HG03432 (cell line): Measurements from ENCODE around the gene KCNH8.
A peak's percentile ranks its signal among the peaks of the same experiment; 100 is the strongest.
"Not testable (repeated sequence)": the region's sequence is repeated elsewhere in the genome, so short reads cannot be mapped to it uniquely, and the experiment has no call there.

ENCODE experiments used
- ATAC-seq: cut with Tn5 transposase; IDR thresholded peaks from one replicate; pipeline ENCODE4 v1.9.1; 2021; ENCODE audit warnings: mild to moderate bottlenecking, moderate library complexity; ENCODE audit not compliant: unreplicated experiment

KCNH8 gene

DNA sequence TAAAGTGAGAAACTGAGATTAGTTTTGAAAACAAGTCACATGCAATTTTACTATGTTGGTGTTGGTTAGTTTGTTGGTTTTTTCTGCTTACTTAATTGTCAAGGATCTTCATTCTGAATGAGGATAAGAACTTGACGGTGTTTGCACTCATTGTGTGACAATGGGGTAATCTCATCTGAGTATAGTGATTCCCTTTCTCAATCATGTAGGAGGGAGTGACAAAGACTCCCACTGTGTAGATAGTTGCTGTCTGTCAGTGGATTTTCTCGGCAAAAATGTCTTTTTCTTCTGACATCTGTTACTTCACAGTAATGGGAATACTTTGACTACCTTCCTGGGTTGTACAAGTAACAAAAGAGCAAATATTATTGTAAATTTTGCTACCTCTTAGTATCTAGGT lies 23.5 kb downstream of the KCNH8 start:
- ATAC-seq, result no peak

DNA sequence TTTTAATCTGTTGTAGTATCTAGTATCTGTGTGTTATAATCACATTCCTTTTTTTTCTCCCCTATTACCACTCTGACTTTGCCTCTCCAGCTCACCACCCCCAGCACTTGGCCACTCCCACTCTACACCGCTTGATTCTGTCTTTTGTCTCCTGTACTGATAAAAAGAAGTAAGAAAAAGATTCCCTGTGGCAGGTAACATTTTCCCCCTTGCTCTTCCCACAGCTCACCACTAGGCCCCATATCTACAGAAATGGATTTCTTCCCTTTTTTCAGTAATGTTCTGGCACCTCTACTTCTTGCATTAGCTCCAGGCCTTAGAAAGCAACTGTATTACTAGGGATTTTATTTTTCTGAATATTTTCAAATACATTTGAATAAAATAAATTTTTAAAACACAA lies 25.6 kb downstream of the KCNH8 start:
- no peak for ATAC-seq

DNA sequence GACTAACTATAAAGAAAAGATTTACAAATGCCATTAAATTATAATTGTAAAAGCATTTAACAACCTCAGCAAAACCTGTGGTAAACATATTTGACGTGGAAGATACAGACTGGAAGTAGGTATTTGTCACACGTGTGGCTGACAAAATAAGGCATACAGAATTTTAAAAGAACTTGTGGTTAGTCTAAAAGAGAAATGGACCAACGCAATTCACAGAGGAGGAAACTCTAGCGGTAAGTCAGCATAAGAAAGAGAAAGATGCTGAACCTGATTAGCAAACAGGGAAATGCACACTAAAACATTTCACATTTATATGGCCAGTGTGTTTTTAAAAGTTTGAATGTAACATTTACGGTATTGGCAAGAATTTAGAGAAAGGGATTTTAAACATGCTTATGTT lies 35.3 kb downstream of the KCNH8 start:
- ATAC-seq, result no peak

DNA sequence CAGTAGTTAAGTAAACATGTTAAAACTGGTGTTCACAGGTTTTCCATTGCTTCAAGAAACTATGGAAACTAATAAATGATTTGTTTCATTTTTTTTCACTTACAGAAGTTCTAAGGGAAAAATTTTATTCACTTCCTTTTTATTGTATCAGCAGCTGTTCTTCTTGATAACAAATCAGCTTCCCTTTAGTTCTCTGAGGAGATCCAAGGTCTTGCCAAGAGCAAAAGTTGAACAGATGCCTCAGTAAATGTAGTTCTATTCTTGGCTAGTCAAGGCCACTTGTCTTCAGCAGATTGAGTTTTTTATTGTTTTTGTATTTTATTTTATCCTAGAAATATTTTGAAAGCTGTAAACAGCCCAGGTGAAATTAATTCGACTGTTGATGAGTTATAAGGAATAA lies 41.8 kb downstream of the KCNH8 start:
- no peak for ATAC-seq

DNA sequence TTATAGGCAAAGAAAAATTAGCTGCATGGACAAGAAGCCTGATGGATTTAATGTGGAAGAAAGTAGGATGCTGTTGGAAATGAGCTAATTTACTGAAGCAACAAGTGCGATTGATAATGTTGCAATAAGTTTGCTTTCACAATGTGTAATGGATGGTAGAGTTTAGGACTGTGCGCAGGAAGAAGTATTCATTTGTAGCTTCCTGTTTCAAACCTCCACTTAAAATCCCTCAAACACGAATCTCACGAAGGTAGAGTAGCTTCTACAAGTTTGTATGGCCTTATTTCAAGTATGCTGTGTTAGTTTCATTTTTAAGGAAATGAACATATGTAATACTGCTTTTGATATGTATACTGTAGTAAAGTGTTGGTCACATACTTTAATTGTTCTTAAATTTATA lies 42.3 kb downstream of the KCNH8 start:
- peak; percentile 85 for ATAC-seq

DNA sequence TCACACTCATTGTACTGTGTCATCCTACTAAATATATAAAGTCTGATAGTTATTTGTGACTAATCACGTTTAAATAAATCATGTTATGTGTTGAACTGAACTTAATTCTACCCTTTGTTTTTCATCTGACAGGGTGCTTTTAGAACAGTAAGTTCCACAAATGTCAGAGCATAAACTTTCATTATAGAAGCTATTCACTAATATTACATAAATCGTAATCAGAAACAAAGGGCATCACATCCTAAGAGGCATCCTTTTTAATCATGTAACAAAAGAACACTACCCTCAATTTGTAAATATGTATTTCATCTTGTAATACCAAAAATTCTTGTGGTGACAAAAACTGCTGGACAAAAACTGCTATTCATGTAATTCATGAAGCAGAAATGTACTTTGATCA lies 50.8 kb downstream of the KCNH8 start:
- ATAC-seq, result no peak

DNA sequence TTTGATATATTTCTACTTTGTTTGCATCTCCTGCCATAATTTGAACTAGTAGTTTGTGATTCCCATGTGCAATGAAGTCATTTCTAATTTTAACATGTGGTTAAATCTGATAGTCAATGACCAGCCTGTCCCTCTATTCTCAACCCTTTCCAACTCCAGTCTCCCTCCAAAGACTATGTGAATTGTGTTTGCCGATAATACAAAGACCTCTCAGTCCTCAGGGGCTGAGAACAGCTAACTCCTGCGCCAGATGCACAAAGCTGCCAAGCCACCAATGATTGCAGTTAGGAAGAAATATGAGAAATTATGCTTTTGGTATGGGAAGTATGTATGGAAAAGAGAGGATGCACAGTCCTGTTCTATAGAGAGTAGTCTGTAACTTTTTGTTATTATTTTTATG lies 54.0 kb downstream of the KCNH8 start:
- ATAC-seq, result no peak

DNA sequence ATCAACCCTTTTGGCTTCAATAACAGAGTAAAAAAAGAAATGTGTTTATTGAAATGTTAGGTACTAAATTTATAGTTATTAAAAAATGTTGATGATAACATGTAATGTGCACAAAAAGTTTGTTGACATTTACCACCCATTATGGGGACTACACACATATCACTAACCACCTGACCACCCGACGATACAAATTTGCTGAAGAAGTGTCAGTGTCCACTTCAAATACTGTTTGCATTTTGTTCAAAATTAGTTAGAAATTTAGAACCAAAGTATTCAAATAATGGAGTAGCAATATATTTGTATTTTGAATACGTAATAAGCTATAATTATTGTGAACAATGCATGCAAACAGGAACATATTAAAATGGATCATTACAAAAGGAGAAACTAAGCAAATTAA lies 54.4 kb downstream of the KCNH8 start:
- no peak for ATAC-seq

DNA sequence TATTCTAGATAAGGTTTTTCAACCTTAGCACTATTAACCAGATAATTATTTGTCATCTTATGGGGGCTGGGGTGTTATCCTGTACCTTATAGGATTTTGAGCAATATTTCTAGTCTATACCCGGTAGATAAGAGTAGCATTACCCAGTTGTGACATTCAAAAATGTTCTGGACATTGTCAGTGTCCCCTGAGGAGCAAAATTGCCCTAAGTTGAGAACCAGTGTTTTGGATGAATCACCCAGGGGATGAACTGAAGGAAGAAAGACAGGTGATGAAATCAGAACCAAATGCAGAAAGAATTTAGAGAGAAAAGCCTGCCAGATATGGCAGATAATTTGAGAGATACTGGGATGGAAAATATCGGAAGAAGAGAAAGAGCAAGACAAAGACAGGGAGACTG lies 58.2 kb downstream of the KCNH8 start:
- ATAC-seq, result no peak

DNA sequence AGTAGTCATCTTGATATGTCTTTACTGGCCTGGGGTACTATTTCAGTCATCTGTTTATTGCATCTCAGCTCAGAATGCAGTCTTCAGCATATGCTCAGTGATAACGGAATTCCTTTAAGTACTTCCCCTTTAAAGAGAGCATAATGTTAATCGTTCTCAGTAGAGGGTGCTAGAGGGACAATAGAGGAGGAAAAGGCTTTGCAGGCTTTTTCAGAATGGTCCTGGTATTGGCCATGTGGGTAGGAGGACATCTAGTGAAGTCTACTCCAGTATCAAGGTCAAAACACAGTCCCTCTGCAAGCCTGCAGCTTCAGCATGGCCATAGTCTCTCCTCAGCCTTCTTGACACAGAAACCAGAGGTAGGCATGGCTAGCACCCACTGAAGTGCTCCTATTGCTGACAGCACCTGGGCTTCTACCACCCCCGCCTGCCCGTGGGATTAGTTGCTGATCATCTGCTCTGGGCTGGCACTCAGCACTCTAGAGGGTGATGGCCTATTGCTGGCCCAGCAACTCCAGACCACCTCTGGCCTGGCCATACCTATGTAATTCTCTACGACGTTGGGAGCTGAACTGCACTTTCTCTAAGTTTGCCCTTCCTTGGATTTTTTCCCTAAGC lies 65.4 kb downstream of the KCNH8 start:
- peak; percentile 65 for ATAC-seq

DNA sequence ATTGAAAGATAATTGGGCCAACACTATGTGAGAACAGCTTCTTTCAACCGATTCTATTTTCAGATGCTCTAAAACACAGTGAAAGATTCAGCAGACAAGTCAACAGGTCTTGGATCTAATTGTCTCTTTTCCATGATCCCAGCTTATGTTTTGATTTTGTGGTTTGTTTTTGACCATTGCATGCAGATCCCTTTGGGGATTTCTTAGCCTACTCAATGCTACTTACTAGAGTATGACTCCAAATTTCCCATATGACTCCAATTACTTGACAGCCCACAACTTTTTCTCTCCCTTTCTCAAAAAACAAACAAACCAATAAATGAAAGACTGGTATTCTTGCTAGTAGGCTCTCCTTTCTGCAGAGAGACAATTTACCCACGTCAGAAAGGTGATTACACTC lies 67.1 kb downstream of the KCNH8 start:
- ATAC-seq, result no peak

DNA sequence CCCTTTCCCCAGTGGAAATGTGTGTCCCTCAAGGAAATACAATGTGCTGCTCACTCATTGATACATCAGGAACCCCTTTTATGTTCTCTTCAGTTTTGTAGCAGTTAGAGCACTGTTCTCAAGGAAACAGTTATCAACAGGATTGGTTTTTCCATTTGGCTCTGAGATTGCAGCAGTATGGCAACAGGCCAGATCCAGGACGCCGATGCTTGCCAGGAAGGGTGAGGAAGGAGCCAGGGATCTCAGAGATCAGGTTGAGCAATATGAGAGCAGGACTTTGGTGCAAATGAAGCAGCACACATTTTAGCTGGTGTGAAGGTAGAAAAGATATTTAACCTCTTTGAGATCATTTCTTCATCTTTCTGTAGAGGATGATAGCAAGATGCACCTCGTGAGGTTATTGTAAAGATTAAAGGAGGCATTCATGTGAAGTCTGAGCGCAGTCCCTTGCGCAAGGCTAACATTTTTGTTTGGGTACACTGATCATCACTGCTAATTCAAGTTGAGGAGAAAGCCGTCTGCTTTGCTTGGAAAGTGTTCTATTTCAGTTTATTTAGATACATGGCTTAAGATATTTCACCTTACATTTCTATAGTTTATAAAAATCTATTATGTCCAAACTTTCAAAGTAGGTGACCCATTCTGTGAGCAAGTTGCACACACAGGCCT lies 68.5 kb downstream of the KCNH8 start:
- no peak for ATAC-seq

DNA sequence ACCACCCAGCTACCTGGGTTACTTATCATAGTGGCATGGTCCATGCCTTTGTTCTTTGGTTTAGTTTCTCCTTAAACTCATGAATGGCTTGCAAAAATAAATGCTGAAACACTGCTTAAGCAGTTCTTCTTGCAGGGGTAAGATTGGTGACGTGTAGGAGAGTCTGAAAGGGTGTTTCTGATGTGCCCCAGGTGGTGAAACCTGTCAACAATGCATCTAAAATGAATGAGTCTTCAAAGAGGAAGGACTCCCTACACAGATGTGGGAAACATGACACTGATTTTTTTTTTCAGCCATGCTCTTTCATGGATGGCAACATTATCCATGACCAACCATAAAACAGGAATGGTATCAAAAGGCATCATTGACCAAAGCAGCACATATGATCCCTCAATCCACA lies 72.0 kb downstream of the KCNH8 start:
- no peak for ATAC-seq

DNA sequence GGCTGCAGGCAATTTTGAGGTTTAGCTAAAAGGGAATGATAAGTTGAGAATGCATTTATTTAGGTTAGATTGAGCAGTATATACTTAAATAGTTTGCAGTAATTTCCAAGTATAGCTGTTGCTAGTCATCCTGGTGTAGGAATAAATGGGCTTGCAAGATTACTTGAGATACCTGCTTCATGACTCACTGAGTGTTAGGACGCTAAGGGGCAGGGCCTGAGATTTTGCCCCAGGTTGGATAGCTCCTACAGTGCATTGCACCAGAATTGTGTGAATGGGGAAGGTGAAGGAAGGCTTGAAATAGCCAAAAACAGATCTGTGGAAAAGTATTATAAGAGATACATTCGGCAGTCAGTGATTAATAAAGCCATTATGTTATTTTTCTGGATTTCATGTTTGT lies 72.8 kb downstream of the KCNH8 start:
- no peak for ATAC-seq

DNA sequence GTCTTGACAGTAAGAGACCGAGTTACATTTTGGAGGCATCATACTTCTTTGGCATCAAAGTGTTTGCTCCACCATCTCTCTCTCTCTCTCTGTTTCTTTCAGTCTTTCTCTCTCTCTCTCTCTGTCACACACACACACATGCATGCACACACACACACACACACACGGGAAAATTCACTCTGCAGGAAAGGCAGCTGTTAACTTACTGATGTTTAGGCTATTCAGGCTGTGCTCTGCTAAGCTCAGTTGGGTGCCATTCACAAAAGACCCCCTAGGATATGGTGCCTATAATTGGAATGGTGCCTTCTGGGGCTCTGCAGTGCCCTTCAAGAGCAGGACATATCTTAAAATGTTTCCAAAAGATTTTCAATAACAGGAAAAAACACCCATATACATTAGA lies 78.2 kb downstream of the KCNH8 start:
- ATAC-seq, result no peak

DNA sequence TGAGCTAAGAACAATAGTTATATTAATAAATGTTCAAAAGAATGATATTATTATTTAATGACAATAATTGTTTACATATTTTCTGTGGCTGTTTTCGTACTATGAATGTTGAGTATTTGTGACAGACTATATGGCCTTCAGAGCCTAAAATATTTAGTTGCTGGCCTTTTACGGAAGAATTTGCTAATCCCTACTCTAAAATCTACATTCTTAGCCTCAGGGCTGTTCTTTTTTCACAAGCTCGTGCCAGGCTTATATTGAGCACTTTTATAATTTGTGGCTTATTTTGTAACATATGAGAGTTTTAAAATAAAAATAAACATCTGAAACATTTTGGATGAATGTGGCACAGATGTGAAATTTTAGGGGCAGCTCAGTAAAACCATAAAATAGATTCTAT lies 79.9 kb downstream of the KCNH8 start:
- ATAC-seq, result no peak

DNA sequence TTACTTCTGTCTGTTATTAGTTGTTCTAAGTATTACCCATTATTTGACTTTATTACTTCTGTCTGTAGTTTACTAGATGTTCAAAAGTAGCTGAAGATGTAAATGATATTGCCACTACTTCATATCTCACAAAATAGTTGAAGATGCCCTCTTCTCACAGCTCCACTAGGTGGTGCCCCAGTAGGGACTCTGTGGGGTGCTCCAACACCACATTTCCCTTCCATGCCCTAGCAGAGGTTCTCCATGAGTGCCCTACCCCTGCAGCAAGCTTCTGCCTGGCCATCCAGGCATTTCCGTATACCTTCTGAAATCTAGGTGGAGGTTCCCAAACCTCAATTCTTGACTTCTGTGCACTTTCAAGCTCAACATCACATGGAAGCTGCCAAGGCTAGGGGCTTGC lies 80.8 kb downstream of the KCNH8 start:
- ATAC-seq, result no peak

DNA sequence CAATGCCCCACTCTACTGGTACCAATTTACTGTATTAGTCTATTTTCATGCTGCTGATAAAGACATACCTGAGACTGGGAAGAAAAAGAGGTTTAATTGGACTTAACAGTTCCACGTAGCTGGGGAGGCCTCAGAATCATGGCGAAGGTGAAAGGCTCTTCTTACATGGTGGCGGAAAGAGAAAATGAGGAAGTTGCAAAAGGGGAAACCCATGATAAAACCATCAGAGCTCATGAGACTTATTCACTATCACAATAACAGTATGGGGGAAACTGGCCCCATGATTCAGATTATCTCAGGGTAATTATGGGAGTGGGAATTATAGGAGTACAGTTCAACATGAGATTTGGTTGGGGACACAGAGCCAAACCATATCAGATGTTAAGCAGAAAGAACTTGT lies 81.6 kb downstream of the KCNH8 start:
- peak; percentile 81 for ATAC-seq

DNA sequence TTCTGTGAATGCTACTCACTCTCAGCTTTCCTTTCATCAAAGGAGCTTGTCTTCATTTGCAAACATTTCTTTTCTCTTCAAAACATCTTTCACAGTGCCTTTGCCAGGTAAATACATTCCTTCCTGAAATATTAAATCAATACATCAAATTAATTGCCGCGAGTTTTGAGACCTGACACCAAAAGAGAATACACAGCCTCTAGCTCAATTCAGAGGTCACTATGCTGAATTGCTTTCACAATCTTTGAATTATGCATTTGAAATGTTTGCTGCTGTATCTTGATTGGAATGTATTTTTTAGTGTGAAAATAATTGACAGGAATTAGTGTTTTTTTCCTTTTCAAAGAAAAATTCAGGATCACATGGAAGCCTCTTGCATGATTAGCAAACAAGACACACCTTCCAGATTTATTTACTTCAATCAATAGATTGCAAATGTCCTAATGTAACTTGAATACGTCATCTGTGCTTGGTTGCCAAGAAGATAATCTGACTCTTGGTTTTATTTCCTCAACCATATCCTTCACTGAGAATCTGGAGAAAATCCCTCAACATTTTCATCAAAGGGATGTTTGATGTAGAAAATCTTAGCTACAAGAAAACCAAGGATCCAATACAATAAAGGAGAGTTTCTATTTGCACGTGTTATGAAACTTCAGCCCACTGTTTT lies 83.6 kb downstream of the KCNH8 start:
- ATAC-seq, result no peak

DNA sequence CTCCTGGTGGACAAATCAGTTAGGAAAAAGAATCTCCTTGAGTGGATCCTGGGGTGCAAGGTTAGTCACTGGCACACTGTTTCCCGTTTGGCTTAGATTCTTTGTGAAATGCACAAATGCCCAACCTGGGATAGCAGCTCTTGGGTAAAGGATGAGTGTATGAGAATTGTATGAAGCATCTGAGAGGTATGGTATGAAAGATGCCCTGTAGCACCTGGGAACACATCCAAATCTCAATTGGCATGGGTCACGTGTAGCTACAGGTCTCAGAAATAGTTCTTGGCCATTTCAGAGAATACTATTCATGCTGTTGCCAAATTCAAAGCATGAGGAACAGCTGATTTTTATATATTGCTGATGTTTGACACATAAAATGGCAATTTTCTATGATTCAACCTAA lies 84.3 kb downstream of the KCNH8 start:
- ATAC-seq, result no peak

DNA sequence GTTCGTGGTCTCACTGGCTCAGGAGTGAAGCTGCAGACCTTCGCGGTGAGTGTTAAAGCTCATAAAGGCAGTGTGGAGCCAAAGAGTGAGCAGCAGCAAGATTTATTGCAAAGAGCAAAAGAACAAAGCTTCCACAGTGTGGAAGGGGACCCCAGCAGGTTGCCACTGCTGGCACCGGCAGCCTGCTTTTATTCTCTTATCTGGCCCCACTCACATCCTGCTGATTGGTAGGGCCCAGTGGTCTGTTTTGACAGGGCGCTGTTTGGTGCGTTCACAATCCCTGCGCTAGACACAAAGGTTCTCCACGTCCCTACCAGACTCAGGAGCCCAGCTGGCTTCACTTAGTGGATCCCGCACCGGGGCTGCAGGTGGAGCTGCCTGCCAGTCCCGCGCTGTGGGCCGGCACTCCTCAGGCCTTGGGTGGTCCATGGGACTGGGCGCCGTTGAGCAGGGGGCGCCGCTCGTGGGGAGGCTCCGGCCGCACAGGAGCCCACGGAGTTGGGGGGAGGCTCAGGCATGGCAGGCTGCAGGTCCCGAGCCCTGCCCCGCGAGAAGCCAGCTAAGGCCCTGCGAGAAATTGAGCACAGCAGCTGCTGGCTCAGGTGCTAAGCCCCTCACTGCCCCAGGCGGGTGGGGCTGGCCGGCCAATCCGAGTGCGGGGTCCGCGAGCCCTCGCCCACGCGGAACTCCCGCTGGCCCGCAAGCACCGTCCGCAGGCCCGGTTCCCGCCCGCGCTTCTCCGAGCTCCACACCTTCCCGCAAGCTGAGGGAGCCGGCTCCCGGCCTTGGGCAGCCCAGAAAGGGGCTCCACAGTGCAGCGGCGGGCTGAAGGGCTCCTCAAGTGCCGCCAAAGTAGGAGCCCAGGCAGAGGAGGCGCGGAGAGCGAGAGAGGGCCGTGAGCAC lies 85.8 kb downstream of the KCNH8 start:
- ATAC-seq, result not testable (repeated sequence)

DNA sequence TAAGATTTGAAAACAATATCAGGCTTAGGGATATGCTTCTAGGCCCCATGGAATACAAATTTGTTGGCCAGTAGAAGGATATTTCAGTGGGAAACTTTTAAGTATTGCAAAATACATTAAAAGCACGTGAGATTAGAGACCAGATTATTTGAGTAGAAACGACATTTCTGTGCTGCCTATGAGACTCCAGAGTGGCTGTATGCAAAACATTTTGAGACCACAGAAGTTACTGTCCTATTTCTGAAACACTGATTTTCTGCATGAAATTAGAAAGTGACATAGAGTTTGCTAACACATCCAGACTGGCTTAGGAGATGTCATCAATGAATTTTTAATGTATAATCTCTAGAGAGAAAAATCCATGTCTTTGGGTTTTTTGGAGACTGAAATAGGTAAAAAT lies 99.8 kb downstream of the KCNH8 start:
- ATAC-seq, result peak; percentile 71
